ENCODE measurements around the gene MAFB.

The MAFB gene

DNA sequence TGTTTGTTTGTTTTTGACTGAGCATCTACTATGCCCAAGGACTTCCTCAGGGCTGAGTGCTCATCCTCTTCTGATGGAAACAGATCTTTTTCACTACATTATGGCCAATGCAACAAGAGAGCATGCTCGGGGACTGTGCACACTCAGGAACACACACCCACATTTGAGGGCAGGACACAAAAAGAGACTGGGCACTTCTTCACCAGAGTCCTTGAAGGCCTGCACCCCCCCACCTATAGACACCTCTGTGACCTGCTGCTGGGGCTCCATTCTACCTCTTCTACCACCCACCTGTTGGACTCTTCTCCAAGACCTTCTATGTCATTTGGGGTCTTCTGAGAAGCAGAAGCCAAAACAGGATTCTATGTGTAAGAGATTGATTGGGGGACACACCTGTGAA lies 9.2 kb upstream of the MAFB start:
- no peak for DNase-seq
- H3K27me3 ChIP-seq = no peaks in the 10 kb centered on the region
- H3K4me3 ChIP-seq (ENCODE audit: low read depth, low read length) = no peak overlapping the region
- H3K9me3 ChIP-seq = no peaks in the 10 kb centered on the region; the same call in 1 of the 2 replicates
- no peaks in the 10 kb centered on the region for H3K4me1 ChIP-seq
- H3K36me3 ChIP-seq = no peaks in the 10 kb centered on the region
- TF ChIP-seq, protein P1, sequence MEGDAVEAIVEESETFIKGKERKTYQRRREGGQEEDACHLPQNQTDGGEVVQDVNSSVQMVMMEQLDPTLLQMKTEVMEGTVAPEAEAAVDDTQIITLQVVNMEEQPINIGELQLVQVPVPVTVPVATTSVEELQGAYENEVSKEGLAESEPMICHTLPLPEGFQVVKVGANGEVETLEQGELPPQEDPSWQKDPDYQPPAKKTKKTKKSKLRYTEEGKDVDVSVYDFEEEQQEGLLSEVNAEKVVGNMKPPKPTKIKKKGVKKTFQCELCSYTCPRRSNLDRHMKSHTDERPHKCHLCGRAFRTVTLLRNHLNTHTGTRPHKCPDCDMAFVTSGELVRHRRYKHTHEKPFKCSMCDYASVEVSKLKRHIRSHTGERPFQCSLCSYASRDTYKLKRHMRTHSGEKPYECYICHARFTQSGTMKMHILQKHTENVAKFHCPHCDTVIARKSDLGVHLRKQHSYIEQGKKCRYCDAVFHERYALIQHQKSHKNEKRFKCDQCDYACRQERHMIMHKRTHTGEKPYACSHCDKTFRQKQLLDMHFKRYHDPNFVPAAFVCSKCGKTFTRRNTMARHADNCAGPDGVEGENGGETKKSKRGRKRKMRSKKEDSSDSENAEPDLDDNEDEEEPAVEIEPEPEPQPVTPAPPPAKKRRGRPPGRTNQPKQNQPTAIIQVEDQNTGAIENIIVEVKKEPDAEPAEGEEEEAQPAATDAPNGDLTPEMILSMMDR (IDR thresholded peaks at IDR 0.05; ENCODE audit: low read depth, low read length) = no peak

DNA sequence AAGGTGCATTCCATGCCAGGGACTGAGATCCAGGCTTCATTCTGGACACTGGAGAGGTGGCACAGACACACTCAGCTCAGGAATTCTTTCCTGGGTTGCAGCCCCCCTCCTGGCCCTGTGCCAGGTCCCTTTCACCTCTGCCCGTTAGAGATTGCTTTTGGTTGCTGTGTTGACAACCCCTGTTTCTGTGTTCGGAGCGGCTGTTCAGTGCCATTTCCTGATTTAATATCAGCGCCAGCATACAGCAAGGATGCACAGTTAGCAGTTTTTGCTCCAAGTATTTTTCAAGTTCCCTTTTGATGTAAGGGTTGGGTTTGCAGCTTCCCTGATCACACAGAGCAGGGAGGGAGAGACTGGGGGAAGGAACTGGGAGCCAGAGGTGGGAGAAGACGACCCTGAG lies 8.5 kb upstream of the MAFB start:
- no peak overlapping the region for H3K4me3 ChIP-seq (ENCODE audit: low read depth, low read length)
- no peak for DNase-seq
- no peaks in the 10 kb centered on the region for H3K27me3 ChIP-seq
- H3K4me1 ChIP-seq = no peaks in the 10 kb centered on the region
- H3K36me3 ChIP-seq = no peaks in the 10 kb centered on the region
- no peaks in the 10 kb centered on the region; the same call in 1 of the 2 replicates for H3K9me3 ChIP-seq
- TF ChIP-seq, protein P1 (IDR thresholded peaks at IDR 0.05; ENCODE audit: low read depth, low read length) = no peak

DNA sequence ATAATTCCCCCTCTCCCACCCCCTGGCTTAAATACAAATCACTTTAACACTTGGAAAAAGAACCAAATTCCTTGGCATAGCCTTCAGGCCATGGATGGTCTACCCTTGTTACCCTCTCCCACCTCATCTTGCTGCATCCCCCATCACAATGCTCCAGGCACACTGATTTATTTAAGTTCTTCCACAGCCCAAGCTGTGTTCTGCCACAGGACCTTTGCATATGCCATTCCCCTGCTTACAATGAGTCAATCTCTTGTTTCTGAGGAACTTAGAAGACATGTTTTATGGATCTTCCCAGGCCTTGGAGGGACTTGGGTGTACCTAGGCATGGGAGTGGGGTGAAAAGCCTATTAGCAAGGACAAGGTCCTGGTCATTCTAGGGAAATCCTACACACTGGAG lies 6.2 kb upstream of the MAFB start:
- Histone ChIP-seq H3K9me3 (no peaks in the 10 kb centered on the region; the same call in 1 of the 2 replicates), H3K4me3 (ENCODE audit: low read depth, low read length) (no peak overlapping the region), H3K4me1 (no peaks in the 10 kb centered on the region), H3K36me3 (no peaks in the 10 kb centered on the region), H3K27me3 (peaks cover 13% of the 10 kb centered on the region; the same call in 1 of the 2 replicates)
- TF ChIP-seq, protein P1 (IDR thresholded peaks at IDR 0.05; ENCODE audit: low read depth, low read length) = no peak
- no peak for DNase-seq

DNA sequence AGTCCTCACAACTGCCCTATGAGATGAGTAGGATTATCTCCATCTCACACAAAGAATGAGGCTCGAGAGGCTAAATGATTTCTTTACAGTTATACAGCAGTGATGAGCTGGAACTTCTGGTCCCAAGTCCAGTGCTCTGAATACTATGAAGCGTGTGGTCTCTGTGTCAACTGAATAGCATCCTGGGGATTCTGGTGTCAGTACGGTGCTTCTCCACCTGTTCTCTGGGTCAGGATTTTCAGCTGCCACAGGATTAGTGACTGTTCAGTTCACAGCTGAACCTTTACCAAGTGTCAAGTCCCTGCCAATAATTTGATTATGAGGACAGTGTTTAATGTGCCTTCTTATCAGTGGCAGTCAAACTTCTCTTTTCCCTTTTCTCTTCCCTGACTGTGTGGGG lies 5.2 kb upstream of the MAFB start:
- TF ChIP-seq, protein P1 (IDR thresholded peaks at IDR 0.05; ENCODE audit: low read depth, low read length) = no peak
- no peaks in the 10 kb centered on the region; the same call in 1 of the 2 replicates for H3K9me3 ChIP-seq

DNA sequence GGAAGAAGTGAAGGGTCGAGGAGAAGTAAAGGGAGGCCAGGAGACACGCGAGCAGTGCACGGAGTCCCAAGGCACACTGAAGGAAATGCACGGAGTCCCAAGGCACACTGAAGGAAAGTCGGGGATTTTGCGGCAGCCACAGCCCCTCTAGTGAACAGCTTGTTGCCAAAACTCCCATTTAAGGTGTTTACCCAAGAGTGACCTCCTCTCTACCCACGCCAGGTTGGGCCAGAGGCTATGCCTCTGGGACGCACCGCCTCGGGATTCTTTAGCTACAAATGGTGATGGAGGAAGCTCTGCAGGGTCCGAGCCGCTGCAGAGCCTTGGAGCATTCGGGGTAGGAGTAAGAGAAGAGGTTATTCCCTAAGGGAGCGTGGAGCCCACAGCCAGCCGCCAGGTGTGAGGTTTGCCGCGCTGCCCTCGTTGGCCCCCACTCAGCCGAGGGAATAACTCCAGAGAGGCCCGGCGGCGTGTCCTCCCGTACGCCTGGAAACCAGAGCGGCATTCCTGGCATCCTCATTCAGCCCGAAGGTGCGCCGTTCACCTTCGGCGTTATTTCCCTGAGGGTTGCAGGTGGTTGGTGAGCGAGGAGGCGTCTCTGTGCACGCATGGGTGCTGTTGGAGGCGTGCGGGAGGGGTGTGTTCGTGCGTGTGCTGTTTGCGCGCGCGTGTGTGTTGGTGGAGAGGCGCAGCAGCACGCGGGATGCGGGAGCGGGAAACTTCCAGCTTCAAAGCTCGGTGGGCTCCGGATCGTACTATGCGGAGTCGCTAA lies 3.4 kb upstream of the MAFB start:
- H3K9me3 ChIP-seq = no peaks in the 10 kb centered on the region

More for the DNA sequence above, 5.2 kb upstream of the MAFB start:
- Histone ChIP-seq H3K36me3 (no peaks in the 10 kb centered on the region), H3K4me3 (ENCODE audit: low read depth, low read length) (no peak overlapping the region), H3K4me1 (no peaks in the 10 kb centered on the region), H3K27me3 (peaks cover 14% of the 10 kb centered on the region)
- no peak for DNase-seq

More for the DNA sequence above, 3.4 kb upstream of the MAFB start:
- Histone ChIP-seq H3K27me3 (peaks cover 31% of the 10 kb centered on the region), H3K4me1 (no peaks in the 10 kb centered on the region), H3K36me3 (no peaks in the 10 kb centered on the region), H3K4me3 (ENCODE audit: low read depth, low read length) (no peak overlapping the region)
- TF ChIP-seq, protein P1 (IDR thresholded peaks at IDR 0.05; ENCODE audit: low read depth, low read length) = no peak
- no peak for DNase-seq

Data from BE2C (cell line).